Pancreas (tissue), 10 donors: ENCODE data around the gene COL5A1. TPM values are rescaled to one million over a fixed set of nuclear protein-coding genes. Genes with fewer than 3 reads are reported as not detected.

Experiments used
- ATAC-seq, 4 donors: fragments of 200-7000 bp; cut with Tn5 transposase; one replicate each; pipeline versions ENCODE4 v1.8.0 to v1.9.1; 2020; ENCODE audit warnings: mild to moderate bottlenecking in 4 of 4, moderate library complexity in 4 of 4
- DNase-seq, 6 donors: peaks; one replicate each; pipeline ENCODE4 v3.0.0-alpha.2; 2020
- FAIRE-seq: peaks from 2 replicates; lab custom pipeline; 2012; peaks lifted over from hg19 to GRCh38; lab: Jason Lieb, UNC
- H3K27ac ChIP-seq, 4 donors: fragments of 200-600 bp; sonication (generic); 1 replicate in 3 of 4; 2 replicates in 1 of 4; pipeline versions ENCODE4 v1.5.0 to v1.8.0; 2020
- H3K27me3 ChIP-seq, 4 donors: fragments of 200-600 bp; one replicate each; pipeline ENCODE4 v1.8.0; 2021
- H3K36me3 ChIP-seq, 3 donors: fragments of 200-600 bp; sonication (generic) in 1 of 3; one replicate each; pipeline versions ENCODE4 v1.5.0 to v1.8.0; 2020 to 2021
- H3K4me1 ChIP-seq, 3 donors: fragments of 200-600 bp; one replicate each; pipeline ENCODE4 v1.8.0; 2021
- H3K4me3 ChIP-seq, 4 donors: fragments of 200-600 bp; sonication (generic) in 2 of 4; one replicate each; pipeline versions ENCODE4 v1.5.0 to v1.8.0; 2020 to 2021
- H3K9me3 ChIP-seq, 4 donors: fragments of 200-600 bp; one replicate each; pipeline ENCODE4 v1.8.0; 2021
- WGBS, 2 donors: extraction: QIAGEN DNeasy Blood & Tissue Kit; methylation state at CpG; one replicate each; pipeline ENCODE4 v1.1.7; 2013; 5-methylcytosine and 5-hydroxymethylcytosine counted together
- intact Hi-C, 3 donors: fragments of 100-400 bp; cut with DNase I; formaldehyde crosslinking; loops; one replicate each; pipeline versions ENCODE4 v1.11.1 to v1.14.2; 2022
- polyA plus RNA-seq, 2 donors: library from polyadenylated mRNA; stranded (reverse); fragments of 200-250 nt; gene quantifications; one replicate each; pipeline ENCODE4 v1.2.3, GENCODE V29; 2013
- total RNA-seq, 6 donors: library from RNA; stranded (reverse); fragmentation: NEBNext Ultra II Directional in 4 of 6; extraction: Animal tissue kit (Norgen Biotek cat#: 25700) in 4 of 6; gene quantifications; one replicate each; pipeline versions ENCODE4 v1.2.1 to v1.2.4, GENCODE V29; 2021 to 2023
- TF ChIP-seq, protein P1 (sequence below), 4 donors: fragments of 200-600 bp; sonication (generic) in 3 of 4; IDR thresholded peaks; one replicate each; pipeline versions ENCODE4 v1.5.0 to v1.8.0; 2021; ENCODE audit warnings: antibody characterized with exemption in 4 of 4
- donor health status: healthy with polysubstance abuse.
- donor health status: DM: no; HTN: no; CAD: no; lungs with moderate emphysema.
- donor health status: DM: no; HTN: no; CAD: no.
- donor health status: control.
- donor health status: control.
- donor health status: Bipolar disorder and iron deficiency.
- donor health status: DM: yes; HTN: yes; CAD: no.
- donor health status: DM: no; HTN: no; CAD: no.
- donor health status: DM: no; HTN: no; CAD: no.
- donor health status: DM: yes; HTN: yes; CAD: no.

Gene COL5A1
- total and polyA plus RNA-seq, 8 donors, result 1.2 to 62.8 (median 3.5) TPM

DNA sequence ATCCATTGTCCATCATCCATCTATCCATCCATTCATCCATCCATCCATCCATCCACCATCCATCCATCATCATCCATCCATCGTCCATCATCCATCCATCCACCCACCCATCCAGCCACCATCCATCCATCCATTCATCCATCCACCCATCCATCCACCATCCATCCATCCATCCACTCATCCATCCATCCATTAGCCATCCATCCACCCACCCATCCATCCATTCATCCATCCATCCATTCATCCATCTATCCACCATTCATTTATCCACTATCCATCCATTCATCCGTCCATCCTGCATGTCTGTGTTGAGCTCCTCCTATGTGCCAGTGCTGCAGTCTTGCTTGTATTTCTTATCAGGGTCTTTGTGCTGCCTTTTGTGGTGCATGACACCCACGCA is 44.2 kb downstream of the COL5A1 start:
- TF ChIP-seq, protein P1, sequence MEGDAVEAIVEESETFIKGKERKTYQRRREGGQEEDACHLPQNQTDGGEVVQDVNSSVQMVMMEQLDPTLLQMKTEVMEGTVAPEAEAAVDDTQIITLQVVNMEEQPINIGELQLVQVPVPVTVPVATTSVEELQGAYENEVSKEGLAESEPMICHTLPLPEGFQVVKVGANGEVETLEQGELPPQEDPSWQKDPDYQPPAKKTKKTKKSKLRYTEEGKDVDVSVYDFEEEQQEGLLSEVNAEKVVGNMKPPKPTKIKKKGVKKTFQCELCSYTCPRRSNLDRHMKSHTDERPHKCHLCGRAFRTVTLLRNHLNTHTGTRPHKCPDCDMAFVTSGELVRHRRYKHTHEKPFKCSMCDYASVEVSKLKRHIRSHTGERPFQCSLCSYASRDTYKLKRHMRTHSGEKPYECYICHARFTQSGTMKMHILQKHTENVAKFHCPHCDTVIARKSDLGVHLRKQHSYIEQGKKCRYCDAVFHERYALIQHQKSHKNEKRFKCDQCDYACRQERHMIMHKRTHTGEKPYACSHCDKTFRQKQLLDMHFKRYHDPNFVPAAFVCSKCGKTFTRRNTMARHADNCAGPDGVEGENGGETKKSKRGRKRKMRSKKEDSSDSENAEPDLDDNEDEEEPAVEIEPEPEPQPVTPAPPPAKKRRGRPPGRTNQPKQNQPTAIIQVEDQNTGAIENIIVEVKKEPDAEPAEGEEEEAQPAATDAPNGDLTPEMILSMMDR (IDR thresholded peaks at IDR 0.05), result no peak
- ATAC-seq (no peak), DNase-seq (no peak), FAIRE-seq (no peak)
- H3K27me3 ChIP-seq, result no peaks in the 10 kb centered on the region
- H3K4me1 ChIP-seq, result no peaks in the 10 kb centered on the region
- no peaks in the 10 kb centered on the region for H3K36me3 ChIP-seq
- no peak overlapping the region for H3K27ac ChIP-seq
- 67 to 86% methylated on average over 3 of the region's 3 CpGs for WGBS, 2 donors
- intact Hi-C loops, result no loop called here
- H3K4me3 ChIP-seq, result no peak overlapping the region
- no peaks in the 10 kb centered on the region for H3K9me3 ChIP-seq

DNA sequence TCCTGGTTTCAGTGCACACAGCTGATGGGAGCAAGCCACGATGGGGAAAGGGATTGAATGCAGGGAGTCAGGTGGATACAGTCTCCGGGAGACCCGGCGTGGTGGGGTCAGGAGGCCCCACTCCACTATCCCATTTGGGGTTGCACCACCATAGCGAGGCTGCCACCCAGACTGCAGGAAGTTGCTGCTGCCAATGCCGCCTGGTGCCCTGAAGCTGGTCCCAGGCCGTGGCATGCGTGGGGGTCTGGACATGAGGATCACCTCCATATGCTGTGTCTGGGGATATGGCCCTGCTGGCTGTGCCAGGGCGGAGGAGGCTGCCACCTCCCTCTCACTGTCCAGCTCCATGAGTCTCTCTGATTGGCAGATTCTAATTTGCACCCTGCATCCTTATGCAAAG is 45.3 kb downstream of the COL5A1 start:
- TF ChIP-seq, protein P1 (IDR thresholded peaks at IDR 0.05), result no peak
- FAIRE-seq, result no peak

DNA sequence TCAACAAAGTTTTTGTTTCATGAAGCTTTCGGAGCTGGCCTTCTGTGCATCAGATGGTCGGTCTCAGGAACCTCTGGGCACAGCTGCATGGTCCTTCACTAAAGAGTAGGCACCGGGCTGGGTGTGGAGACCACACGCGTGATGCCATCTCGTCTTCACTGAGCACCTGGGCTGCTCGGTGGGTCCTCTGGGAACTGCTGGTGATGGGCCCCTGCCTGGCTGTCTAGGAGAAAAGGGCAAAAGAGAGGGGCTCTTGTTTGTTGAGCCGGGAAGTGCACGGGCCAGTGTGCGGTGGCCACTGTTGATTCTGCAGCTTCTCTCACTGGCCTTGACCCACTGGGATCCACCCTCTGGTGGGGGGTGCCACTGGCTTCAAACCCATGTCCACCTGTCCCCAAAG is 46.0 kb downstream of the COL5A1 start:
- intact Hi-C loops, result no loop called here
- no peak for FAIRE-seq
- Histone ChIP-seq H3K4me1 (no peaks in the 10 kb centered on the region), H3K36me3 (no peaks in the 10 kb centered on the region), H3K4me3 (no peak overlapping the region), H3K9me3 (no peaks in the 10 kb centered on the region), H3K27ac (no peak overlapping the region), H3K27me3 (no peaks in the 10 kb centered on the region)
- peak in 1 of 6 donors; percentile 29 for DNase-seq
- ATAC-seq, result no peak
- WGBS, 2 donors, result 56 to 64% methylated on average over 10 of the region's 10 CpGs
- TF ChIP-seq, protein P1 (IDR thresholded peaks at IDR 0.05), result no peak

More for the DNA sequence above, 45.3 kb downstream of the COL5A1 start:
- Histone ChIP-seq H3K36me3 (no peaks in the 10 kb centered on the region), H3K9me3 (no peaks in the 10 kb centered on the region), H3K27me3 (no peaks in the 10 kb centered on the region), H3K4me3 (no peak overlapping the region), H3K27ac (no peak overlapping the region), H3K4me1 (no peaks in the 10 kb centered on the region)
- no peak for ATAC-seq
- intact Hi-C loops, result no loop called here
- peak in 1 of 6 donors; percentile 44 for DNase-seq
- 63 to 86% methylated on average over 9 of the region's 9 CpGs for WGBS, 2 donors

DNA sequence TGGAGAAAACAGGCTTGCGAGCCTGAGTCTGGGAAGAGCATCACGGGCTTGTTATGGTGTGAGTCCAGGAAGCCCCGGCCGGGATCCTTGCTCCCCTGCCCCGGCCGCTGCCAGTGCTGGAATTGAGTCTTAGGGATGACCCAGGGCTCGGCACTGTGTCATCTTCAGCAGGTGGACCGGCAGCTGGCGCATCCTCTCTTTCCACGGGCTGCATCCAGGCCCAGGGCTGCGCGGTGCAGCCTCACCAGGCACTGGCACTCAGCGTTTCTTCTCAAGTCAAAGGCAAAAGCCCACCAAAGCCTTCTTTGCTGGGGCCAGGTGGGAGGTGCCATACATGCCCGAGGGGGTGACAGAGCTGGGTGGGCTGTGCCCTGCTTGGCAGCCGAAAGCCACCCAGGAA is 46.6 kb downstream of the COL5A1 start:
- Histone ChIP-seq H3K27ac (no peak overlapping the region), H3K27me3 (no peaks in the 10 kb centered on the region), H3K9me3 (no peaks in the 10 kb centered on the region), H3K36me3 (no peaks in the 10 kb centered on the region), H3K4me1 (no peaks in the 10 kb centered on the region), H3K4me3 (no peak overlapping the region)
- intact Hi-C loops, result no loop called here
- no peak for ATAC-seq
- TF ChIP-seq, protein P1 (IDR thresholded peaks at IDR 0.05), result no peak
- WGBS, 2 donors, result 62 to 80% methylated on average over 15 of the region's 15 CpGs
- DNase-seq, result peak in 1 of 6 donors; percentile 51
- no peak for FAIRE-seq

DNA sequence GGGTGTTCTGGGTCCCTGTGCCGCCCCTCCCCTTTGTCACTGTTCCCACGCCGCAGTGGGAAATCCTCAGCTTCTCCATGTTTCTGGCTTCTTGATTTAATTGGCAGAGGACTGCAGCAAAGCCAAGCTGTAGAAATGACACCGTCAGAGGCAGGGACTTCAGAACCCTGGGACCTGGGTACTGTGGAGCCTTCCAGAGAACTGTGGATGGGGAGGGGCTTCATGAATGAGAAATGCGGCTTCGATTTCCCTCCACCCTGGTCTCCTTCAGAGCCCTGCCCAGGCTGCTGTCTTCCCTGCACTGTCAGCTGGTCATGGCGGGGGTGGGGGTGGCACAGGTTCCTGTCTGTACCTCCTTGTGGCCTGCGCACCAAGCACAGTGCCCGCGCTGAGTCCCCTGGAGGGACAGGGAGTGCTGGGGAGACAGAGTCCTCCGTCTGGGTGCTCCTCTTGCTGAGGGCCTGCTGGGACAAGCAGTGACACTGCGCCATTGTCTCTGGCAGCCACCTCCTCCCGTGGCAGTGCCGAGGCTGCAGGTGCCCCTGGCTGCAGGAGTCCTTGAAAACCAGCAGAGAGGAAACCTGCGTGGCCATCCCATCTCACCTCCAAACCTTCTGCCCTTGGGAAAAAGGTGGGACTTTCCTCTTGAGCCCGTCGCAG is 47.2 kb downstream of the COL5A1 start:
- TF ChIP-seq, protein P1 (IDR thresholded peaks at IDR 0.05), result no peak
- DNase-seq (peak in 1 of 6 donors; percentile 54), FAIRE-seq (no peak), ATAC-seq (no peak)
- no peaks in the 10 kb centered on the region for H3K27me3 ChIP-seq
- no peaks in the 10 kb centered on the region for H3K9me3 ChIP-seq
- no peaks in the 10 kb centered on the region for H3K4me1 ChIP-seq
- WGBS, 2 donors, result 65 to 72% methylated on average over 17 of the region's 17 CpGs
- no peak overlapping the region for H3K4me3 ChIP-seq
- intact Hi-C loops, result no loop called here
- no peak overlapping the region for H3K27ac ChIP-seq
- H3K36me3 ChIP-seq, result no peaks in the 10 kb centered on the region
